Heart right ventricle (tissue), 16 donors: Measurements from ENCODE around the gene TBC1D22A. TPM values are rescaled to one million over a fixed set of nuclear protein-coding genes. Genes with fewer than 3 reads are reported as not detected.

Source experiments
- ATAC-seq, 8 donors: fragments of 200-7000 bp; cut with Tn5 transposase; one replicate each; pipeline ENCODE4 v1.9.1; 2020; ENCODE audit warnings: mild to moderate bottlenecking in 8 of 8, moderate library complexity in 8 of 8, moderate number of reproducible peaks in 1 of 8
- DNase-seq, 2 donors: peaks; one replicate each; pipeline ENCODE4 v3.0.0-alpha.2; 2020
- H3K27ac ChIP-seq, 10 donors: fragments of 200-600 bp; sonication (generic) in 2 of 10; one replicate each; pipeline versions ENCODE4 v1.5.0 to v1.8.0; 2020 to 2022; ENCODE audit warnings: mild to moderate bottlenecking in 3 of 10
- H3K27me3 ChIP-seq, 7 donors: fragments of 200-600 bp; one replicate each; pipeline ENCODE4 v1.8.0; 2021 to 2022; ENCODE audit warnings: mild to moderate bottlenecking in 2 of 7
- H3K36me3 ChIP-seq, 9 donors: fragments of 200-600 bp; sonication (generic) in 1 of 9; one replicate each; pipeline versions ENCODE4 v1.5.0 to v1.8.0; 2020 to 2022; ENCODE audit warnings: mild to moderate bottlenecking in 2 of 9
- H3K4me1 ChIP-seq, 9 donors: fragments of 200-600 bp; sonication (generic) in 1 of 9; one replicate each; pipeline versions ENCODE4 v1.5.0 to v1.8.0; 2020 to 2022; ENCODE audit warnings: mild to moderate bottlenecking in 4 of 9
- H3K4me3 ChIP-seq, 10 donors: fragments of 200-600 bp; sonication (generic) in 2 of 10; one replicate each; pipeline versions ENCODE4 v1.5.0 to v1.8.0; 2020 to 2022; ENCODE audit warnings: mild to moderate bottlenecking in 7 of 10, moderate library complexity in 2 of 10
- H3K9me3 ChIP-seq, 11 donors: fragments of 200-600 bp in 10 of 11; sonication (generic) in 2 of 11; one replicate each; pipeline versions ENCODE4 v1.5.0 to v1.8.0; 2013 to 2022; ENCODE audit warnings: mild to moderate bottlenecking in 2 of 11, control low read depth in 1 of 11, moderate library complexity in 1 of 11
- WGBS, 2 donors: extraction: QIAGEN DNeasy Blood & Tissue Kit; methylation state at CpG; one replicate each; pipeline ENCODE4 v1.1.7; 2013; ENCODE audit warnings: inconsistent platforms in 1 of 2; 5-methylcytosine and 5-hydroxymethylcytosine counted together
- intact Hi-C, 10 donors: fragments of 100-400 bp; cut with DNase I; formaldehyde crosslinking; loops; one replicate each; pipeline versions ENCODE4 v1.11.1 to v1.14.2; 2022
- polyA plus RNA-seq, 2 donors: library from polyadenylated mRNA; stranded (reverse); fragments of 200-250 nt; gene quantifications; one replicate each; pipeline ENCODE4 v1.2.3, GENCODE V29; 2013
- total RNA-seq, 10 donors: library from RNA; stranded (reverse); fragmentation: NEBNext Ultra II Directional in 3 of 10; extraction: Animal tissue kit (Norgen Biotek cat#: 25700) in 3 of 10; gene quantifications; one replicate each; pipeline versions ENCODE4 v1.2.1 to v1.2.4, GENCODE V29; 2021 to 2023
- TF ChIP-seq, protein P1 (sequence below), 9 donors: fragments of 200-600 bp; sonication (generic) in 2 of 9; IDR thresholded peaks; one replicate each; pipeline versions ENCODE4 v1.5.0 to v1.8.0; 2021 to 2022; ENCODE audit warnings: antibody characterized with exemption in 9 of 9, mild to moderate bottlenecking in 5 of 9, moderate library complexity in 1 of 9
- donor health status: Arrhythmogenic right ventricular cardiomyopathy.
- donor health status: ischemic (EF 13 %, LVEDD 7.1; RV severe dilation, severe dysfunction).
- donor health status: healthy with polysubstance abuse.
- donor health status: DM: no; HTN: yes; CAD: no.
- donor health status: DM: no; HTN: no; CAD: no.
- donor health status: ischemic (EF 25% LVEDD 6.9; RV normal size, moderate dysfunction).
- donor health status: ischemic (EF 25% LVEDD 5.7; RV mildly dilated, moderate dysfunction).
- donor health status: healthy.
- donor health status: DM: yes; HTN: yes; CAD: no.
- donor health status: Ischemic cardiomyopathy.
- donor health status: ischemic (EF 35%, LVEDD 5.7; RV mildly dilated, moderate dysfunction).
- donor health status: nonischemic (EF 11% LVEDD 7.7; RV severe dilation, severe dysfunction).
- donor health status: DM: yes; HTN: yes; CAD: no.
- donor health status: PGD.
- donor health status: ischemic (EF 29% LVEDD 5.4; RV normal size, mild dysfunction).
- donor health status: nonischemic (EF 23%, LVEDD 6.1; RV moderate dilation, normal function).

TBC1D22A gene
- total and polyA plus RNA-seq, 12 donors: 7.2 to 27.9 (median 17.9) TPM

DNA sequence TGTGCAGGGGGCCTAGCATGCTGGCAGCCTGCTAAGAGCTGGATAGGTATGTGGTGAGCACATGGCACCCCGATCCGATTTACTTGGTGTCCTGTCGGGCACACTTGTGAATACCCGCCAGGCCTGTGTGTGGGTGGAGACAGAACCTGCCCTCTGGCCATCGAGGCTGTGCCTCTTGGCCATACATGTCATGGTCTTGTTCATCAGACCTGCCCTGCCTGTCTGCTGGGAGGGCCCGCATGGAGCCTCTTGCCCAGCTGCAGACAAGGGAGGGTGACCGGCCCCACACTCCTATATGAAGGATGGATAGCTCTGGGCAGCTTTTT is 310.2 kb downstream of the TBC1D22A start:
- ATAC-seq: no peak
- Histone ChIP-seq H3K36me3 (peaks cover 0 to 14% (median 0%) of the 10 kb centered on the region in 9 donors), H3K4me3 (no peak overlapping the region), H3K27ac (no peak overlapping the region), H3K9me3 (peaks cover 0 to 31% (median 15%) of the 10 kb centered on the region in 11 donors), H3K27me3 (no peaks in the 10 kb centered on the region), H3K4me1 (peaks cover 0 to 11% (median 0%) of the 10 kb centered on the region in 9 donors)
- WGBS, 2 donors: 97 to 98% methylated on average over 7 of the region's 7 CpGs
- DNase-seq: no peak
- TF ChIP-seq, protein P1, sequence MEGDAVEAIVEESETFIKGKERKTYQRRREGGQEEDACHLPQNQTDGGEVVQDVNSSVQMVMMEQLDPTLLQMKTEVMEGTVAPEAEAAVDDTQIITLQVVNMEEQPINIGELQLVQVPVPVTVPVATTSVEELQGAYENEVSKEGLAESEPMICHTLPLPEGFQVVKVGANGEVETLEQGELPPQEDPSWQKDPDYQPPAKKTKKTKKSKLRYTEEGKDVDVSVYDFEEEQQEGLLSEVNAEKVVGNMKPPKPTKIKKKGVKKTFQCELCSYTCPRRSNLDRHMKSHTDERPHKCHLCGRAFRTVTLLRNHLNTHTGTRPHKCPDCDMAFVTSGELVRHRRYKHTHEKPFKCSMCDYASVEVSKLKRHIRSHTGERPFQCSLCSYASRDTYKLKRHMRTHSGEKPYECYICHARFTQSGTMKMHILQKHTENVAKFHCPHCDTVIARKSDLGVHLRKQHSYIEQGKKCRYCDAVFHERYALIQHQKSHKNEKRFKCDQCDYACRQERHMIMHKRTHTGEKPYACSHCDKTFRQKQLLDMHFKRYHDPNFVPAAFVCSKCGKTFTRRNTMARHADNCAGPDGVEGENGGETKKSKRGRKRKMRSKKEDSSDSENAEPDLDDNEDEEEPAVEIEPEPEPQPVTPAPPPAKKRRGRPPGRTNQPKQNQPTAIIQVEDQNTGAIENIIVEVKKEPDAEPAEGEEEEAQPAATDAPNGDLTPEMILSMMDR (IDR thresholded peaks at IDR 0.05): no peak
- intact Hi-C loops: no loop called here

DNA sequence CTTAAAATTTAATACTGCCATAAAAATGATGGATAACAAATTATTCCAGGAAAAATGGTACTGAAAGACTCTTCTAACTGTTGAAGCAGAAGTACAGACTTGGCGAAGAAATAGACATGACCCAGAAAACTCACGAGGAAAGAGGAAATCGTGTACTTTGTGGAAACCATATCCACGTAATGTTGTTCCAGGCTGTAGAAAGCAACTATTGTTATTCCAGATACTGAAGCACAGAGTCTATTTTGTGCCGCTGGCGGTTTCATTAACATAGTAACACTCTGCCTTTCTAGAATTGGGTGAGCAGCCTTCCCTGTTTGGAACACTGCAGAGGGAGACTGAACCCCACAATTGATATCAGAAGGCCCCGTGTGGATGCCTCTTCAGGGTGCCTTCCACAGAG is 310.6 kb downstream of the TBC1D22A start:
- 90 to 93% methylated on average over 7 of the region's 7 CpGs for WGBS, 2 donors
- ATAC-seq: no peak
- intact Hi-C loops: no loop called here
- no peaks in the 10 kb centered on the region for H3K27me3 ChIP-seq
- peaks cover 0 to 6% (median 0%) of the 10 kb centered on the region in 9 donors for H3K4me1 ChIP-seq
- peaks cover 0 to 31% (median 15%) of the 10 kb centered on the region in 11 donors for H3K9me3 ChIP-seq
- no peak overlapping the region for H3K27ac ChIP-seq
- TF ChIP-seq, protein P1 (IDR thresholded peaks at IDR 0.05): no peak
- peaks cover 0 to 14% (median 0%) of the 10 kb centered on the region in 9 donors for H3K36me3 ChIP-seq
- no peak for DNase-seq
- H3K4me3 ChIP-seq: no peak overlapping the region

DNA sequence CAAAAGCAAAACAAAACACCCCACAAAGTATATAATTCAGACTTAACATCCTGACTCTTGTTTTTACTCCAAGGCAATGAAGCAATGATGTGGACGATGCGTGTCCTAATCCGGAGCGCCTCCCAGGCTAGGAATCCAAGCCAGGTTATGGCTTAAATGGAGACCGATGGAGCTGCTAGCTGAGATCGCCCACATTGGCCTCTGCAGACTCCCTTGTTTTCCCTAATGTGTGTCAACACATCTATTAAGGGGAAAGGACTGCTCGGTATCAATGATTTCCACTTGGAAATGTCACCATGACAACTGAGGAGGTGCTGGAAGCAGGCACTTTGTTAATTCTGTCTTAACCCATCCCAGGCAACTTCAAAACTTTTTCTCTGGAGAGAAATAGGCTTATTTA is 311.7 kb downstream of the TBC1D22A start:
- DNase-seq (no peak), ATAC-seq (no peak)
- Histone ChIP-seq H3K4me3 (no peak overlapping the region), H3K4me1 (no peaks in the 10 kb centered on the region), H3K36me3 (peaks cover 0 to 14% (median 0%) of the 10 kb centered on the region in 9 donors), H3K27ac (no peak overlapping the region), H3K27me3 (no peaks in the 10 kb centered on the region), H3K9me3 (peaks cover 0 to 32% (median 15%) of the 10 kb centered on the region in 11 donors)
- TF ChIP-seq, protein P1 (IDR thresholded peaks at IDR 0.05): no peak
- WGBS, 2 donors: 85 to 92% methylated on average over 7 of the region's 7 CpGs
- intact Hi-C loops: no loop called here

DNA sequence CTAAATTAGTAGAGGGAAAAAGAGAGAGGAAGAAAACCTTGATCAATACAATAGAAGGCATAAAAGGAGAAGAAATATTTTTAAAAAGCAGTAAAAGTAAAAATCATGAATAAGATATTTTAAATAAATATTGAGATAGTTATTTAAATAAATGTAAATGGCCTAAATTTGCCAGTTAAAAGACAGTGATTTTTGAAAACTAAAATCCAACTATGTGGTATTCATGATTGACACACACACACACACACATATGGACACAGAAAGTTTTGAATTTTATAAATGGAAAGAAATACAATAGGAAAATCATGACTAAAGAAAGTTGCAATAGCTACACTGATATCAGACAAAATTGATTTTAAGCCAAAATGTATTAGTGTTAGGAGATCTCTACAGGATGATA is 313.1 kb downstream of the TBC1D22A start:
- Histone ChIP-seq H3K4me1 (no peaks in the 10 kb centered on the region), H3K27me3 (no peaks in the 10 kb centered on the region), H3K9me3 (peaks cover 0 to 44% (median 19%) of the 10 kb centered on the region in 11 donors), H3K36me3 (peaks cover 0 to 14% (median 0%) of the 10 kb centered on the region in 9 donors), H3K4me3 (no peak overlapping the region), H3K27ac (no peak overlapping the region)
- DNase-seq: no peak
- TF ChIP-seq, protein P1 (IDR thresholded peaks at IDR 0.05): no peak
- intact Hi-C loops: no loop called here
- no peak for ATAC-seq
